HG03025 (cell line): Measurements from ENCODE around the gene ZBP1.

Source experiments
- ATAC-seq: cut with Tn5 transposase; IDR thresholded peaks from one replicate; pipeline ENCODE4 v1.9.1; 2021; ENCODE audit warnings: mild to moderate bottlenecking, moderate library complexity; ENCODE audit not compliant: unreplicated experiment, low FRiP score

The ZBP1 gene

GRCh38 chr20:57588596-57588995 lies 31.6 kb downstream of the ZBP1 start:
- no peak for ATAC-seq

GRCh38 chr20:57587989-57588377 lies 32.2 kb downstream of the ZBP1 start:
- no peak for ATAC-seq

- no peak for ATAC-seq
Measured at GRCh38 chr20:57587278-57587988, 32.8 kb downstream of the ZBP1 start.

- ATAC-seq = no peak
Measured at GRCh38 chr20:57586943-57587277, 33.3 kb downstream of the ZBP1 start.

GRCh38 chr20:57586370-57586793 lies 33.8 kb downstream of the ZBP1 start:
- no peak for ATAC-seq

- ATAC-seq = no peak
Measured at GRCh38 chr20:57585466-57586213, 34.6 kb downstream of the ZBP1 start.

GRCh38 chr20:57584768-57585461 lies 35.3 kb downstream of the ZBP1 start:
- ATAC-seq = no peak

- no peak for ATAC-seq
Measured at GRCh38 chr20:57583289-57584257, 36.7 kb downstream of the ZBP1 start.

- ATAC-seq = no peak
Measured at GRCh38 chr20:57582432-57583288, 37.6 kb downstream of the ZBP1 start.

GRCh38 chr20:57582029-57582378 lies 38.2 kb downstream of the ZBP1 start:
- no peak for ATAC-seq

- ATAC-seq = no peak
Measured at GRCh38 chr20:57581202-57582028, 38.8 kb downstream of the ZBP1 start.

- ATAC-seq = no peak
Measured at GRCh38 chr20:57580478-57581201, 39.6 kb downstream of the ZBP1 start.

- ATAC-seq = no peak
Measured at GRCh38 chr20:57579898-57580447, 40.3 kb downstream of the ZBP1 start.

- no peak for ATAC-seq
Measured at GRCh38 chr20:57579331-57579897, 40.8 kb downstream of the ZBP1 start.

GRCh38 chr20:57578476-57579165 lies 41.6 kb downstream of the ZBP1 start:
- ATAC-seq = no peak

- ATAC-seq = no peak
Measured at GRCh38 chr20:57577679-57578475, 42.3 kb downstream of the ZBP1 start.
